NCI-H1694 (cell line): ENCODE measurements around the gene TRIM49D2.
"Not testable (repeated sequence)": the region's sequence is repeated elsewhere in the genome, so short reads cannot be mapped to it uniquely, and the experiment has no call there.

ENCODE experiments used
- DNase-seq: peaks from one replicate; lab custom pipeline; 2025; lab: John Stamatoyannopoulos, UW

The TRIM49D2 gene

DNA sequence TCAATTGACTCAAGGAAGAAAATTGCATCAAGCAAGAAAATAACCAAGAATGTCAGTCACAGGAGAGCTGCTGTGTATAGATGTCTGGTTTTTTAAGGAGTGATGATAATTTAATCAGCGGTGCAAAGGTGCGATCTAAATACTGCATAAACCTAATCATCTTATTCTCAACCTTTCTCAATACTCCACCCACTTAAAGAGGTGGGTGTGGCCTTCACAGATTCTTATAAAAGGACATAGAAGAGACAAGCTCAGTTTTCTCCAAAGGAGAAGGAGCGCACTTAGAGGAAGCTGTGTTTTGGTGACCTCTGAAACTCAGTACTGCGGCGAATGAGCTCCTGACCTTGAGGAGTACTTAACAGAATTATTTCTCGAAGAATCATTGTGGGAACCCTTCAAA is at the start of gene TRIM49D2:
Gene TRIM49D2 (plus strand): TSS at position 301 of the 400 bp plus-strand sequence. CDS start 2,698 bp downstream, outside the sequence.
- DNase-seq = not testable (repeated sequence)

DNA sequence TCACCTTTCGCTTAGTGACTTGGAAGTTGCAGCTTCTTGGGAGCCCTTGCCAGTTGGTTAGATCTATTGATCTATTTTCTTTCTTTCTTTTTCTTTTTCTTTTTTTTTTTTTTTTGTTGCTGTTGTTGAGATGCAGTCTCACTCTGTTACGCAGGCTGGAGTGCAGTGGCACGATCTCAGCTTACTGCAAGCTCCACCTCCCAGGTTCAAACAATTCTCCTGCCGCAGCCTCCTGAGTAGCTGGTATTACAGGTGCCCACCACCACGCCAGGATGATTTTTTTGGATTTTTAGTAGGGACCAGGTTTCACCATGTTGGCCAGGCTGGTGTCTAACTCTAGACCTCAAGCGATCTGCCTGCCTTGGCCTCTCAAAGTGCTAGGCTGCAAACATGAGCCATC is 46.4 kb upstream of the TRIM49D2 start:
- DNase-seq = not testable (repeated sequence)

DNA sequence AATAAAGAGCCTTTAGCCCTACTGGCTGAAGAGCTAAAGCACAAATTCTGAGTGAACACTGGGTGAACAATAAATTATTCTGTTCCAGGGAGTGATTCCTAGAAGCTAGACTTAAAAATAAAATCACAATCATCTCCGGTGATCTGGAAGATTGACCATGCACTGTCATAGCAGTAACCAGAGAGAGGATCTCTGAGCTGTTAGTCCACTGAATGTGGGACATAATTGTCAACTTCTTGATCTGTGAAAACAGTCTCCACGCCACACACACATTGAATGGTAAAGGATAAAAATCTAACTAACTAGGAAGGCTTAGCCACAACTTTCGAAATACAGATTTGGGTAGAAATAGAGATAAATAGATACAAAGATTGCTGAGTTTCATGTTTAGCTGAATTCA is 30.6 kb upstream of the TRIM49D2 start:
- not testable (repeated sequence) for DNase-seq

DNA sequence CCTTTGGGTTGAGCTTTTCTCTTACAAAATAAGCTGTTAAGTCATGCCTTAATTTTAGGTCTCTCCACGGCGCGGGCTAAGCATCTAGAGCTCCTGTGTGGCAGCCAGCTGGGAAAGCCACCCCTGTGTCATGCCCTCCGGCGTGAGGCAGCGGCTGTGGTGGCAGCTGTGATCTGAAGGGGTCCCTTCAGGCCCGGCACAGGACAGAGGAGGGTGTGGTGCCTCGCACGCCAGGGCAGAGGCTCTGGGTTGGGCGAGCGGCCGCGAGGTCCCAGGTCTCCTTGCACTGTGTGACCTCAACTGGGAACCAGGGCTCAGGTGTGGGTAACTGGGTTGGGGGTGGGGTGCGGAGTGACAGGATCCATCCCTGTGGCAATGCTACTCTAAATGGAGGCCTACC is 23.1 kb upstream of the TRIM49D2 start:
- DNase-seq = not testable (repeated sequence)

- DNase-seq = no peak
Observed at GRCh38 chr11:89922195-89922660, 1.6 kb upstream of the TRIM49D2 start, which contains the start of gene TRIM49D1. TSS of gene TRIM49D1 (minus strand) at chr11:89922245. CDS start at chr11:89917710, 4,535 bp downstream.

GRCh38 chr11:89960833-89961232 is 37.0 kb downstream of the TRIM49D2 start:
- not testable (repeated sequence) for DNase-seq

- not testable (repeated sequence) for DNase-seq
Observed at GRCh38 chr11:89965737-89966136, 41.9 kb downstream of the TRIM49D2 start, which contains the start of gene TRIM64. TSS of gene TRIM64 (plus strand) at chr11:89966037. CDS start at chr11:89968504, 2,467 bp downstream.
